GM10248 (cell line): Measurements from ENCODE around the gene LYPD8.

Experiments used
- CTCF ChIA-PET: fragments of 300-600 bp; sonication (Branson Sonifier 250); formaldehyde crosslinking; extraction: SDS; loops from one replicate; lab custom pipeline; 2021; ENCODE audit warnings: antibody characterized with exemption; lab: Yijun Ruan, JAX
- POLR2A ChIA-PET: fragments of 350-650 bp; sonication (Branson Sonifier 250); formaldehyde crosslinking; extraction: SDS; loops from one replicate; lab custom pipeline; 2020; ENCODE audit warnings: antibody characterized with exemption; lab: Yijun Ruan, JAX
- DNase-seq: peaks from one replicate; pipeline ENCODE4 v3.0.0; 2012; ENCODE audit errors: extremely low spot score
- TF ChIP-seq, protein P1 (sequence below): IDR thresholded peaks from 2 replicates; pipeline ENCODE4 v1.5.1; 2012; ENCODE audit warnings: mild to moderate bottlenecking, low read depth; ENCODE audit errors: extremely low read depth, missing control alignments, control extremely low read depth

Gene LYPD8

DNA sequence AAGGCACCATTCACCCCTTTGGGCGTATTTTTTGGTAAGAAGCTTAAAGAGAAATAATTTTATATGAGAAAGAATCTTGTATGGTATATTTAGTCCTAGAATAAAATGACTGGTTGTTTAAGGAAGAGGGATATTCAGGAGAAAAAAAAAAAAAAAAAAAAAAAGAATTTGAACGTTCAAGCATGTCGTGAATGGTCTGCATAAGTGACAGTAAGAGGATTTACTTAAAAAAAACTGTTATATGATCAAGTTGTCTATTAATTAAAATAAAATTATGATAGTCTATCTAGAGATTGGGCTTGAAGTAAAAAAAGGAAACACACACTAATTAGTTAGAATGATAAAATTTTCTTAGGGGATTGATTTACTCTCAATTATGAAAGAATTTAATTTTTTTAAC is 41.3 kb downstream of the LYPD8 start:
- POLR2A ChIA-PET = no interaction called here
- TF ChIP-seq, protein P1, sequence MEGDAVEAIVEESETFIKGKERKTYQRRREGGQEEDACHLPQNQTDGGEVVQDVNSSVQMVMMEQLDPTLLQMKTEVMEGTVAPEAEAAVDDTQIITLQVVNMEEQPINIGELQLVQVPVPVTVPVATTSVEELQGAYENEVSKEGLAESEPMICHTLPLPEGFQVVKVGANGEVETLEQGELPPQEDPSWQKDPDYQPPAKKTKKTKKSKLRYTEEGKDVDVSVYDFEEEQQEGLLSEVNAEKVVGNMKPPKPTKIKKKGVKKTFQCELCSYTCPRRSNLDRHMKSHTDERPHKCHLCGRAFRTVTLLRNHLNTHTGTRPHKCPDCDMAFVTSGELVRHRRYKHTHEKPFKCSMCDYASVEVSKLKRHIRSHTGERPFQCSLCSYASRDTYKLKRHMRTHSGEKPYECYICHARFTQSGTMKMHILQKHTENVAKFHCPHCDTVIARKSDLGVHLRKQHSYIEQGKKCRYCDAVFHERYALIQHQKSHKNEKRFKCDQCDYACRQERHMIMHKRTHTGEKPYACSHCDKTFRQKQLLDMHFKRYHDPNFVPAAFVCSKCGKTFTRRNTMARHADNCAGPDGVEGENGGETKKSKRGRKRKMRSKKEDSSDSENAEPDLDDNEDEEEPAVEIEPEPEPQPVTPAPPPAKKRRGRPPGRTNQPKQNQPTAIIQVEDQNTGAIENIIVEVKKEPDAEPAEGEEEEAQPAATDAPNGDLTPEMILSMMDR = no peak
- CTCF ChIA-PET = interaction anchor here (1.4 to 1.7 kb wide), 2 partner anchors 7 to 79 kb away, joined by 3 to 5 read pairs; no protein-coding TSS in a partner anchor
- no peak for DNase-seq

- DNase-seq = no peak
- POLR2A ChIA-PET = no interaction called here
- TF ChIP-seq, protein P1 = no peak
Observed at GRCh38 chr1:248710305-248710900, 45.2 kb downstream of the LYPD8 start.

DNA sequence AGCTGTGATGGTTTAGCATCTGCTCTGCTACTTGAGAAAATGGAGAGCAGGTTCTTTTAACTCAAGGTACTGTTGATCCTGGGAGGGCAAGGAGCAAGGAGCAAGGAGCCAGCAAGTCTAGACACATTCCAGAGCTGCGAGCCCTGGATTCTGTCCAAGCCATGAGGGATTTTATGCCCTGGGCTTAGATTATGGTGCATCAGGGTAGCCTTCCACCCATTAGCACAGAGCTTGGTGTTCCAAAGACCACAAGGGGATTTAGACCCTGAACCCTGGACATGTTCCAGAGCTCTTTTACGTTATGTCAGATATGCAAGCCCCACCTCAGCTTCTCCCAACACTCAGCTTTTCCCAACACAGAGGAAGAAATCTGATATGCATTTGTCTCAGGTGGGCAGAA is 51.0 kb downstream of the LYPD8 start:
- DNase-seq = no peak
- CTCF ChIA-PET = interaction anchor here (1.0 to 1.1 kb wide), 2 partner anchors 8 to 15 kb away, joined by 3 read pairs; no protein-coding TSS in a partner anchor
- TF ChIP-seq, protein P1 = no peak
- POLR2A ChIA-PET = no interaction called here

More at GRCh38 chr1:248710305-248710900, 45.2 kb downstream of the LYPD8 start:
- CTCF ChIA-PET = interaction anchor here (0.7 to 0.9 kb wide), 2 partner anchors 85 to 96 kb away, joined by 3 read pairs; no protein-coding TSS in a partner anchor

- no peak for DNase-seq
- TF ChIP-seq, protein P1 = peak; percentile 24
- POLR2A ChIA-PET = no interaction called here
- CTCF ChIA-PET = interaction anchor here (0.7 to 1.1 kb wide), 4 partner anchors 11 to 115 kb away, joined by 3 to 8 read pairs (median 3); no protein-coding TSS in a partner anchor
Observed at GRCh38 chr1:248703674-248704073, 51.9 kb downstream of the LYPD8 start.

DNA sequence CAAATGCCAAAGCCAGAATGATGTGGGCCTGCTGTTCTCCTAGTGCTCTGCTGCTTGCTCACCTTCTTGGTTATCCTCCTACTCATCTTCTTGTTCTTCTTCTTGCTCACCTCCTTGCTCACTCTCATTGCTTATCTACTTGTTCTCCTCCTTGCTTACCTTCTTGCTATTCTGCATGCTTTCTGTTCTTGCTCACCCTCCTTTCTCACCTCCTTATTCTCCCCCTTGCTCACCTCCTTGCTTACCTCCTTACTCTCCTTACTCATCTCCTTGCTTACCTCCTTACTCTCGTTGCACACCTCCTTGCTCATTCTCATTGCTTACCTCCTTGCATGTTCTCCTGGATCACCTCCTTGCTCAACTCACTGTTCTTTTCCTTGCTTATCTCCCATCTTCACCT is 52.8 kb downstream of the LYPD8 start, which contains the start of gene OR14I1:
Gene OR14I1, minus strand, starts transcription at position 53 of the 400 bp plus-strand sequence.
- POLR2A ChIA-PET = no interaction called here
- no peak for DNase-seq
- CTCF ChIA-PET = no interaction called here

DNA sequence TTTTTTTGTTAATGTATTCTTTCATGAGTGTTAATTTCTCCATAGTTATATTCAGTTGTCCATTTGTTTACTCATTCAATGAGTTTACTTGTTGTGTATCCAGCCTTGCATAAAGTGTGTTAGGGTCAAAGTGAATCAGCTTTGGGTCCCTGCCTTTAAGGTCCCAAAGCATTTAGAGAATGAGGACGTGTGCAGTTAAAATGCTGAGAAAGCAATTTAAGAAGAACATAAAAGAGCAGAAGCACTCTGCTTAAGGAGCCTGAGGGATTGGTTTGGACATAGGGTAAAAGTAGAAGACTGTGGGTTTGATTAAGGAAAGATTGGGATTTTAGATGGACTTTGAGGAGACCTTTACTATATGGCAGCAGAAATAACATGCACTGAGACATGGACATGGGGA is 56.5 kb downstream of the LYPD8 start:
- ChIA-PET POLR2A (no interaction called here), CTCF (interaction anchor here (1.2 to 2.0 kb wide), 3 partner anchors 13 to 20 kb away, joined by 3 to 7 read pairs (median 4); no protein-coding TSS in a partner anchor)
- TF ChIP-seq, protein P1 = no peak
- DNase-seq = no peak

More for the DNA sequence above, 52.8 kb downstream of the LYPD8 start, which contains the start of gene OR14I1:
- TF ChIP-seq, protein P1 = no peak
